Peyer's patch (tissue), 4 donors: Measurements from ENCODE around the gene KHDRBS1.

Source experiments
- POLR2A ChIP-seq, 2 donors: fragments of 450-650 bp; IDR thresholded peaks; one replicate each; pipeline ENCODE4 v1.5.1; 2017; ENCODE audit warnings: antibody characterized with exemption in 2 of 2, mild to moderate bottlenecking in 2 of 2, moderate library complexity in 2 of 2
- TF ChIP-seq, protein P1 (sequence below), 6 experiments: fragments of 450-650 bp in 4 of 6; fragments of 200-600 bp in 2 of 6; sonication (generic) in 1 of 6; IDR thresholded peaks; one replicate each; pipeline ENCODE4 v1.5.1; 2017 to 2019; ENCODE audit warnings: antibody characterized with exemption in 6 of 6, mild to moderate bottlenecking in 3 of 6, moderate library complexity in 1 of 6

DNA sequence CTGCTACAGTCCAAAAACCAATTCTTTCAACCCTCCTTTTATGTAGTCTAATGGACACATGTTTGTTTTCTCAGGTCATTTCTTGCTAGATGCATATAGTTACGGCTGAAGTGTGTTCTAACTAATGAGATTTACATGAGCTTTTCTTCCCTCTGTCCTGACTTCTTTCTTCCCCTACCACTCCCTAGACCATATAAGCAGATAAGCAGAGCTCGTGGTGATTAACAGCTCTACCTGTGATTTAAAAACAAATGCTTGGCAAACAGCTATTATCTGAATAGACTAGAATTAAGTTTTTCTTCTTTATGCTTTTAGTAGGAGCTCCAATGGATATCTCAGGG is 18.6 kb downstream of the KHDRBS1 start:
- TF ChIP-seq POLR2A (IDR thresholded peaks at IDR 0.05), result no peak
- TF ChIP-seq, protein P1, sequence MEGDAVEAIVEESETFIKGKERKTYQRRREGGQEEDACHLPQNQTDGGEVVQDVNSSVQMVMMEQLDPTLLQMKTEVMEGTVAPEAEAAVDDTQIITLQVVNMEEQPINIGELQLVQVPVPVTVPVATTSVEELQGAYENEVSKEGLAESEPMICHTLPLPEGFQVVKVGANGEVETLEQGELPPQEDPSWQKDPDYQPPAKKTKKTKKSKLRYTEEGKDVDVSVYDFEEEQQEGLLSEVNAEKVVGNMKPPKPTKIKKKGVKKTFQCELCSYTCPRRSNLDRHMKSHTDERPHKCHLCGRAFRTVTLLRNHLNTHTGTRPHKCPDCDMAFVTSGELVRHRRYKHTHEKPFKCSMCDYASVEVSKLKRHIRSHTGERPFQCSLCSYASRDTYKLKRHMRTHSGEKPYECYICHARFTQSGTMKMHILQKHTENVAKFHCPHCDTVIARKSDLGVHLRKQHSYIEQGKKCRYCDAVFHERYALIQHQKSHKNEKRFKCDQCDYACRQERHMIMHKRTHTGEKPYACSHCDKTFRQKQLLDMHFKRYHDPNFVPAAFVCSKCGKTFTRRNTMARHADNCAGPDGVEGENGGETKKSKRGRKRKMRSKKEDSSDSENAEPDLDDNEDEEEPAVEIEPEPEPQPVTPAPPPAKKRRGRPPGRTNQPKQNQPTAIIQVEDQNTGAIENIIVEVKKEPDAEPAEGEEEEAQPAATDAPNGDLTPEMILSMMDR (IDR thresholded peaks at IDR 0.05), result no peak
